ENCODE results near the gene TP53INP2.

Gene TP53INP2

GRCh38 chr20:34676642-34677373, 27.3 kb upstream of the TP53INP2 start, which contains the start of gene PIGU (continued):
- TF ChIP-seq ZBTB44 (tag by site-specific recombination; IDR thresholded peaks at IDR 0.05) = no peak
- no peak; the same call in 1 of the 2 replicates for TF ChIP-seq ZNF639 (tag by site-specific recombination; IDR thresholded peaks at IDR 0.05)
- TF ChIP-seq YY2 (tag by site-specific recombination; IDR thresholded peaks at IDR 0.05) = peak; percentile 98
- no peak for TF ChIP-seq ZNF362 (tag by site-specific recombination; IDR thresholded peaks at IDR 0.05)
- peak; percentile 86 for TF ChIP-seq EGR2 (tag by site-specific recombination; IDR thresholded peaks at IDR 0.05; ENCODE audit: low read depth)
- peak; percentile 68 for TF ChIP-seq GLIS1 (tag by site-specific recombination; IDR thresholded peaks at IDR 0.05)
- TF ChIP-seq ZNF398 (tag by site-specific recombination; IDR thresholded peaks at IDR 0.05) = peak; percentile 83
- TF ChIP-seq ZBTB21 (tag by site-specific recombination; IDR thresholded peaks at IDR 0.05) = 0 out of 2 replicates have a peak, but pooled peaks have one; percentile 37
- no peak for TF ChIP-seq ZNF670 (tag by site-specific recombination; IDR thresholded peaks at IDR 0.05; ENCODE audit: low read depth)
- TF ChIP-seq ZNF600 (tag by site-specific recombination; IDR thresholded peaks at IDR 0.05) = peak; percentile 12; the same call in 1 of the 2 replicates
- TF ChIP-seq ZNF169 (tag by site-specific recombination; IDR thresholded peaks at IDR 0.05) = no peak
- peak; percentile 98 for TF ChIP-seq SP3 (tag by site-specific recombination; IDR thresholded peaks at IDR 0.05)
- TF ChIP-seq KLF9 (tag by site-specific recombination; IDR thresholded peaks at IDR 0.05; ENCODE audit: low read depth) = peak; percentile 86
- peak; percentile 67 for TF ChIP-seq KLF1 (tag by site-specific recombination; IDR thresholded peaks at IDR 0.05)
- TF ChIP-seq ZNF449 (tag by site-specific recombination; IDR thresholded peaks at IDR 0.05) = peak; percentile 83
- TF ChIP-seq ZNF561 (tag by site-specific recombination; IDR thresholded peaks at IDR 0.05; ENCODE audit: borderline replicate concordance) = peak; percentile 71; the same call in 1 of the 2 replicates
- TF ChIP-seq ZBTB10 (tag by site-specific recombination; IDR thresholded peaks at IDR 0.05) = peak; percentile 79
- TF ChIP-seq ZNF324 (tag by site-specific recombination; IDR thresholded peaks at IDR 0.05) = peak; percentile 61; the same call in 1 of the 2 replicates
- no peak for TF ChIP-seq PRDM1 (tag by site-specific recombination; IDR thresholded peaks at IDR 0.05)
- TF ChIP-seq ZNF658 (tag by site-specific recombination; IDR thresholded peaks at IDR 0.05) = no peak
- TF ChIP-seq ZBTB26 (tag by site-specific recombination; optimal IDR thresholded peaks at IDR 0.05) = peak; percentile 100
- TF ChIP-seq ZFHX2 (tag by site-specific recombination; conservative IDR thresholded peaks at IDR 0.05) = peak; percentile 92
- peak; percentile 81 for TF ChIP-seq ZBTB8A (tag by site-specific recombination; IDR thresholded peaks at IDR 0.05)
- peak; percentile 78; the same call in 1 of the 2 replicates for TF ChIP-seq GLIS2 (tag by site-specific recombination; IDR thresholded peaks at IDR 0.05)
- TF ChIP-seq ZNF214 (tag by site-specific recombination; IDR thresholded peaks at IDR 0.05; ENCODE audit: borderline replicate concordance) = no peak
- TF ChIP-seq ZXDB (tag by site-specific recombination; IDR thresholded peaks at IDR 0.05) = peak; percentile 79

All from HEK293 (cell line).